Hematopoietic multipotent progenitor cell (in vitro differentiated cells): ENCODE results near the gene LHX3. TPM values are rescaled to one million over a fixed set of nuclear protein-coding genes. Genes with fewer than 3 reads are reported as not detected.
A peak's percentile ranks its signal among the peaks of the same experiment; 100 is the strongest.
"Not testable (repeated sequence)": the region's sequence is repeated elsewhere in the genome, so short reads cannot be mapped to it uniquely, and the experiment has no call there.

Source experiments
- DNase-seq, 3 donors: peaks; one replicate each; pipeline ENCODE4 v3.0.0-alpha.2; 2011 to 2015; ENCODE audit warnings: low read depth in 2 of 3, low spot score in 2 of 3
- total RNA-seq: library from RNA; depleted of rRNA; stranded (reverse); fragments of >200 nt; gene quantifications from one replicate; pipeline ENCODE4 v1.2.3, GENCODE V29; 2012

Gene LHX3
- total RNA-seq, 1 donor, result 0.27 TPM

DNA sequence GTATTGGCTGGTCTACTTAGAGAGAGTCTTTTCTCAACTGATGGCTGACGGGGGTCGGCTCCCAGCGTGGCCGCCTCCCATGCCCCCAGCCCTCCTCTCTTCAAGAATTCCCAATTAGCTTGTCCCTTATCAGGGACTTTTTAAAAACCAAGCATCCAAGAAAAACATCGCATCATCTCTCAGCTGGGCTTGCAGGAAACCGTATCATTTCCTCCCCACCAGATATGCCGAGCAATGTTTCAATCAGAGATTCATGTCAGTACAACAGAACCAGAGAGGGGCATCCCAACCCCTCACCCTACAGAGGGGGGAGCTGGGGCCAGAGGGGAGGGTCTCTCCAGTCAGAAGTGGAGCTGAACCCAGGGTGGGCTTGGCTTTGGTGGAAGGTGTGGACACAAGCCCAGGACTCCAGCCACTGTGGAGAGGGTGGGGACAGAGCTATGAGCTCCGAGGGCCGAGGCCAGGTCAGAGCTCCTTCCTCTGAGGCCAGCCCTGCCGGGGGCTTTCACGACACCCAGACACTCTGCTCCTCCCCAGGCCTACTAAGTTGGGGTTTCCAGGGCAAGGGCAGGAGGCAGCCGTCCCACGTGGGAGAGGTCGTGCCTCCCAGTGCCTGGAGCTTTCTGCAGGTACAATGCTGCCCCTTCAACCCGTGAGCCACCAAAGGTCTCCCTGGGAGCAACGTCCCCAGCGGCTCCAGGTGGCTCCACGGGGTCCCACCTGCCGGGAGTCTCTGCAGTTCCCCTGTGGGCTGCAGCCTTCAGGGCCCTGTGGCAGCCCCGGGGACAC, 47.3 kb downstream of the LHX3 start:
- no peak for DNase-seq

DNA sequence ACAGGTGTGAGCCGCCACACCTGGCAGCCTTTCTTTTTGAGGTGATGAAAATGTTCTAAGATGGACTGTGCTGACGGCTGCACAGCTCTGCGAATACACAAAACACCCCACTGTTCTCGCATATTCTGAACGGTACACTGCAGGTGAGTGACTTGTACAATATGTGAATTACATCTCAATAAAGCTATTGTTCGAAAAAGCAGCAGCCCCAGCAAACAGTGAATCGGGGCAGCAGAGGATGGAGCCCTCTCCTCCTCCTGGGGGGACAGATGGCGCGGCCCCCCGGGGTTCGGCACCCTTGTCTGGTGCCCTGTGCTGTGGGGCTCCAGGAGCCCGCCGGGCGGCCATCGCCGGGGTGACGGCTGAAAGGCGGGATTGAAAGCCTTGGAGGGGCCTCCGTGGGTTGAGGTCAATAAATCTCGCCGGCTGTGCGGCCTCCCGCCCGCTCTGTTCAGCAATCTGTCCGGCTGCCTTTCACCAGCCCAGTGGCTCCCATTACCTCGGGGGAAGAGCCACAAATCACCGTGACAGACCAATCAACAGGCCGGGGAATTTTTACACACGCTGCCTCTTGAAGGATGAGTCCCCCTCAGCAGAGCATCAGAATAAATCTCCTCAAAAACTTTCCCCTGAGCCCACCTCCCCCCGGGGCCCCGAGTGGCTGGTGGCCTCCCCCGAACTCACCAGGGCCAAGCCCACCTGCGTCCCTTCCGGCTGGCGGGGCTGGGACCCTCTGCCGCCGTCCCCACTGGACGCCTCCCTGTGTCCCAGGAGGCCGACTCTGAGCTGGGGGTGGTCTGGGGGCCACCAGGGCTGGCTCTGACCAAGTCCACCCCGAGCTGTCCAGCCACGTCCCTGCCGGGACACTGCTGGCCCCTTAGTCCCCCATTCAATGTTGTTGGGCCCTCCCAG, 48.5 kb downstream of the LHX3 start:
- DNase-seq, result no peak

DNA sequence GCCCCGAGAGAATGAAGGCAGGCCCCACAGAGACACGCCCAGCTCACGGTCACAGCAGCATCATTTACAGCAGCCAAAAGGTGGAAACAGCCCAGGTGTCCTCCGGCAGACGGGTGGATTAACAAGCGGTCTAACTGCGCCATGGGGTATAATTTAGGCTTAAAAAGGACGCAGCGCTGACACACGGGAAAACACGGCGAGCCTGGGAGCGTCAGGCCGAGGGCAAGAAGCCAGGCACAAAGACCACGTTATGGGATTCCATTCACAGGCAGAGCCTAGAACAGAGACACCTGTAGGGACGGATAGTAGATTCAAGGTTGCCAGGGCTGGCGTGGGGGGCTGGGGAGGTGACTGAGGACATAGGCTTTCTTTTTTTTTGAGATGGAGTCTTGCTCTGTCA, 49.4 kb downstream of the LHX3 start:
- DNase-seq, result no peak

DNA sequence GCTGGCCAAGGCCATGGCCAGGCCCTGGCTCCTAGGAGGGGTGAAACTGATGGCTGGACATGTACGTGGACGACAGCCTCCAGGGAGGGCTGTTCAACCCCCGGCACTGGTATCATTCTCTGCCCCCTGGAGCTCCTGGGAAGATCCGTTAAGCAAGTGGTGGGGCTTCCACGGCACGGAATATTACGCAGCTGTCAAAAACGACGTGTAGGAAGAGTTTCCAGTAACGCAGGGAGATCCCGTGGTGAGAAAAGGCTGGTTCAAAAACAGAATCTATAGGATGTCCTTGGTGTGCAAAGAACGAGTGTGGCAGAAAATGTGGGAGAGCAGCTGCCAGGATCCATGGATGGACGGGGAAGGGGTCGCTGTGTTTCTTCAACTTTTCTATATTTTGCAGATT, 50.0 kb downstream of the LHX3 start:
- no peak for DNase-seq

DNA sequence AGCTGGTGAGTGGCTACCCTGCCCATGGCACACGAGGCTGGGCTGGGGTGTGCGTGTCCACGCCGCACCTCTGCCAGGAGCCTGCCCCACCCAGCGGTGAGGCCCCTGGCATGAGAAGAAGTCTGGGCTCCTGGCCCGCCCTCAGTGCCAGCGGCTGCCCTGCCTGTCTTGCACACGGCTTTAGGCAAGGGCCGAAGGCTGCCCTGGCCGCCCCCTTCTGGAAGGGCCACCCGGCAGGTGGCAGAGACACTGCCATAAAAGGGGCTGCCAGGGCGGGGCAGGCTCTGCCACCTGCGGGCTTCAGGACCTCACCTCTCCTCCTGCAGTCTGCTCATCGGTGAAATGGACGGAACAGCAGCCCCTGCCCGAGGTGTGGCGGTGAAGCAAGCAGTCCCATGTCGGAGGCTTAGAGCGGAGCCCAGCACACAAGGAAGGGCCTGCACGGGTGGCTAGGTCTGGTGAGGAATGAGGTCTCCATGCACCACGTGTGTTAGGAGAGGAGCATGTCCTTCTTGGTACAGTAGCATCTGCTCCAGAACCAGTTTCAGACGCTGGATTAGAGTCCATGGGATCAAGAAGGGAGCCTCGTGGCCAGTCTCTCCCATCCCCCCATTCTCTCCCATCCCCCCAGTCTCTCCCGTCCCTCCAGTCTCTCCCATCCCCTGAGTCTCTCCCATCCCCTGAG, 51.4 kb downstream of the LHX3 start:
- no peak for DNase-seq

DNA sequence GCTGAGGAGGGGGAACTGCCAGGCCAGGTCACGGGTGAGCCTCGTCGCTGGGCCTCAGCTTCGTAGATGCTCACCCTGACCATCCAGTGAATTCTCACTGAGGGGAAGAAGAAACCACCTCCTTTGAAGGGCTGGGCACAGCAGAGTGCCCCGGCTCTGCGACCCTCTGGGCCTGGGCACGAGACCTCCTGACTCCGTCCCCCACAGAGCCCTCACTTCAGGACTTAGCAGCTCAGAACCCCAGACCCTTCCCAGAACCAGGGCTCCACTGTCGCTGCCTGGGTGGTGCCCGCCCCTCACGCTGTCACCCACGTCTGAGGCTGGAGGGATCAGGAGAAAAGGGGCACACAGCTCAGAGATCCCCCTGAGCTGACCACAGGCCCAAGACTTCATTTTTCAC, 52.0 kb downstream of the LHX3 start:
- DNase-seq, result no peak

DNA sequence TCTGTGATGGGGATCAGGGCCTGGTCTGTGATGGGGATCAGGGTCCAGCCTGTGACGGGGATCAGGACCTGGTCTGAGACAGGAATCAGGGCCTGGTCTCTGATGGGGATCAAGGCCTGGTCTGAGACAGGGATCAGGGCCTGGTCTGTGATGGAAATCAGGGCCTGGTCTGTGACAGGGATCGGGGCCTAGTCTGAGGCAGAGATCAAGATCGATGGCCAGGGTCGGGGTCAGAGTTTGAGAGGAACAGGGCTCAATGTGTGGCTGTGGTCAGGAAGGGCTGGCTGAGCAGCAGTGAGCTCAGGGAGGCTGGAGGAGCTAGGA, 52.4 kb downstream of the LHX3 start:
- DNase-seq, result no peak

DNA sequence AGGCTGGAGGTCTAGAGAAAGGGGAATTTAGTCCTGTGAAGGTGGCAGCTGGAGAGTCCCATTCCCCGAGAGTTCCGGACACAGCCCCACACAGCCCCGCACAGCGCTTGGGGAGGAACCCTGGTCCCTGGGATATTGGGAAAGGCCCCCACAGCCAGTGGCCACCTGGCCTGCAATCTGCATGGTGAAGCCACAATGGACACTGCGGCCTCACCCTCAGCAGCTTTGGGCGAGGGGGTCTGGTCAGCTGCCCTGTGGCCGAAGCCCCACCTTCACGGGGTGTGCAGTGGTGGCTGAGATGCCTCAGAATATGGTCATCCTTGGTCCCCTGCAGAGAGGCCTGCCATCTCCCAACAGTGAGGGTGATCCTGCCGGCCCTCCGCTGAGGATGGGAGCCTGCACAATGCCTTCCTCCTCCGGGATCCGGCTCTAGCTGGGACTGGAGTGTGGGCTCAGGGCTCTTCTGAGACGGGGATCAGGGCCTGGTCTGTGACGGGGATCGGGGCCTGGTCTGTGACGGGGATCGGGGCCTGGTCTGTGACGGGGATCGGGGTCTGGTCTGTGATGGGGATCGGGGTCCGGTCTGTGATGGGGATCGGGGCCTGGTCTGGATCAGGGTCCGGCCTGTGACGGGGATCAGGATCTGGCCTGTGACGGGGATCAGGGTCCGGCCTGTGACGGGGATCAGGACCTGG, 52.9 kb downstream of the LHX3 start:
- DNase-seq, result no peak

DNA sequence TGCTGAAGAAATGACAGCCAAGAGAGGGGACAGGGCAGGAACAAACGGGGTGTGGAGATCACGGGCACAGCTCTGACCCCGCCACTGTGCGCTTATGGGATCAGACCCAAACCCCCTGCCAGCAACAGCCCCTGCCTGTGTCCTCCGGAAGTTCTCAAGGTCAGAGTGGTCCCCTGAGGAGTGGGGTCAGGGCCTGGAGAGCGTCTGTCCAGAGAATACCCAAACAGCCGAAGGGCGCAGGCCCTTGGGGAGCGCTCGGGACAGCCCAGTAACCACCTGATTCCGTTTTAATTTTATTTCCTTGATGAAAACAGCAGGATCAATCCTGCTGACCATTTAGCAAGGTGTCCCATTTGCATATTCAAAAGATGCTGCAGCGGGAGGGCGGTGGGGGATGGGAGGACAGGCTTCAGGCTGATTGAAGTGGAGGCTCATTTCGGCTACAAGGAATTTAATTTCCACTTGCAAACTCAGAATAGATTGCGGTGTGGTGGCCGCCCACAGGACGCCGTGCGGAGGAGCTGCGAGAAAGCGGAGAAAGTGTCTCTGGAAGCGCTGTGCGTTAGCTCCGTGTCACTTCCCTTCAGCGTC, 53.6 kb downstream of the LHX3 start:
- DNase-seq, result no peak

DNA sequence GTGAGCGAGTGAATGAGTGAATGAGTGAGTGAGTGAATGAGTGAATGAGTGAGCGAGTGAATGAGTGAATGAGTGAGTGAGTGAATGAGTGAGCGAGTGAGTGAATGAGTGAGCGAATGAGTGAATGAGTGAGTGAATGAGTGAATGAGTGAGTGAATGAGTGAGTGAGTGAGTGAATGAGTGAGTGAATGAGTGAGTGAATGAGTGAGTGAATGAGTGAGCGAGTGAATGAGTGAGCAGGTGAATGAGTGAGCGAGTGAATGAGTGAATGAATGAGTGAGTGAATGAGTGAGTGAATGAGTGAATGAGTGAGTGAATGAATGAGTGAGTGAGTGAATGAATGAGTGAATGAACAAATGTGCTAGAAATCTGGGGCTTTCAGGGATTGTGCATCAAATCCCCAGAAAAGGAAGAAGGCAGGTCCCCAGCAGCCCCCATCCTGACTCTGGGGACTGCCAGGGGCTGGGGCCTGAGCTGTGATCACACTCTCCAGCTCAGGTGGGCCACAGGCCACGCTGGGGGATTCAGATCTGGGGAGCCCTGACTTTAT, 54.2 kb downstream of the LHX3 start:
- DNase-seq, result not testable (repeated sequence)

DNA sequence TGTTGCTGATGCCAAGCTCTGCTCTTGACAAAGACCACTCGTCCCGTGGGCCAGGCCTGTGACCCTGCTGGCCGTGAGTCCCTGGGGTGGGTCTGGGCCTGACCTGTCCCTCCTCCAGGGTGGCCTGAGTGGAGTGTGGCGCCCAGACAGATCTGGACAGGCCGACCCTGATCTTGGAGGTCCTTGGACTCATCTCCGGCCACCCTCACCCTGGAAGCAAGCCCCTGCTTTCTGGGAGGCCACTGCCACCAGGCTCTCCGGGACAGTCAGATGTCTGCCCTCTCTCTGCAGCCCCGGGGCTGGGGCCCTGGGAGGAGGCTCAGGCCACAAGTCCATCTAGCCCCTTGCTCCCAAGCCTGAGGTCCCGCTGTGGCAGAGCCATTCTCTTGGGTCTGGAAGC, 55.1 kb downstream of the LHX3 start:
- no peak for DNase-seq

DNA sequence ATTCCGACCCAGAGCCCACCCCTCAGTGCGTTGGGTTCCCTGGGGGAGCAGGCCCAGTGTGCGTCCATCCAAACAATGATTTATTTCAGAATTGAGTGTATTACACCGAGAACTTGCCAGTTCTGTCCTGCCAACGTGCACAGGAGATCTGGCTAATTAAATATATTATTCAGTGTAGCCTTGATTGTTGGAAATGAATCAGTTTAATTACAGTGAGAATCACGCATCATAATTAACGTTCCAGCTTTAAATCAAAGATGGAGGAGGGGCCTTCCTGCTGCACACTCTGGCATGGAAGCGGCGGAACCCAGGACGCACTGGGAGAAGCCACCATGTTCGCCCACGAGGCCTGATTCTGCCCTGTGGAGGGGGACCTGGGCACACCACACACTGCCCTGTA, 55.6 kb downstream of the LHX3 start:
- no peak for DNase-seq

DNA sequence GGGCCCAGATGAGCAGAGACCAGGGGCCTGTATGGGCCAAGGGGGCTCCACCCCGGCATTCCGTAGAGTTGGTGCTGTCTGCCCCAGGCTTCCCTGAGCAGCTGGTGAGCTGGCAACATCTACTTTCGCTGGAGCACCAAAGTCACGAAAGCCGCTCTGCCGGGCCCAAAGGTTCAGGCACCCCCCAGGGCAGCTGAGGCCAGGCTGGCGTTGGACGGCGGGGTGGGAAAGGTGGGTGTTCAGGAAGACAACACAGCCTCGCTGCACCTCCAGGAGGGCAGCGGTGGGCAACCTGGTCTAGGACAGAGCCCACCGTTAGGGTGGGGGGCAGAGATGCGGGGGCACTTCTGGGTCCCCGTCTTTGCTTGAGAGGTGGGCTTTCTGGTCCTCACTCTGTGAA, 56.2 kb downstream of the LHX3 start:
- DNase-seq, result no peak

DNA sequence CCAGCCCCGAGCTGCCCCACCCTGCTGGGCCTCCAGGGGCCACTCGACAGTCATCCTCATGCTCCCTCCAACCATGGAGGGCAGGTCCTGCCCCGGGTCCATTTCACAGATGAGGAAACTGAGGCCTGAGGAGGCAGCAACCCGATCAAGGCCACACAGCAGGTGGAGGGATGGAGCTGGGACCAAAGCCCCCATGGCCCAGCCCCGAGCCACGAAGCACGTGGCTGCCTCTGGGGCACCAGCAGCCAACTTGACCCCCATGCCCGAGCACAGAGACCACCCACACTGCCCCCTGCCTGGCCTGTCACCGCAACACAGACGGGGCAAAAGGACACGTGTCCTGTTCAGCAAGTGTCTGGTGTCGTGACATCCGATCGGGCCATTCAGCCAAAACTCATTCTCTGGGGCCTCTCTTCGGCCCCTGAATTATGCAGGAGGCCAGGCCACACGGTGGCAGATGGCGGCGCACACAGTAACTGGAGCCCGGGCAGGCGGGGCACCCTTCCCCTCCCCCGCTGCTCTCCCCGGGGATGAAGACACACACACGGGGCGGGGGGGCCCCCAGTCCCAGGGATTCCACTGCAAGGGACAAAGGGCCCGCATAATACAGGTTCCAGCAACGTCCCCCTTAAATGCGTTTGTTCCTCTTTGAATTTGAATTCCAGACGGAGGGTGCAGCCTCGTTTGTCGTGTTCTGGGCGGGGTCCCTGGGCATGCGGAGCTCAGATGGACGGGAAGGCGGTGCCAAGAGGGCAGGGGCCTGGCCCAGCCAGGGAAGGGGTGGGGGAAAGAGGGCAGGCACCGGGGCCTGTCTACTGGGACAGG, 56.8 kb downstream of the LHX3 start:
- peak in 1 of 3 donors; percentile 9 for DNase-seq

DNA sequence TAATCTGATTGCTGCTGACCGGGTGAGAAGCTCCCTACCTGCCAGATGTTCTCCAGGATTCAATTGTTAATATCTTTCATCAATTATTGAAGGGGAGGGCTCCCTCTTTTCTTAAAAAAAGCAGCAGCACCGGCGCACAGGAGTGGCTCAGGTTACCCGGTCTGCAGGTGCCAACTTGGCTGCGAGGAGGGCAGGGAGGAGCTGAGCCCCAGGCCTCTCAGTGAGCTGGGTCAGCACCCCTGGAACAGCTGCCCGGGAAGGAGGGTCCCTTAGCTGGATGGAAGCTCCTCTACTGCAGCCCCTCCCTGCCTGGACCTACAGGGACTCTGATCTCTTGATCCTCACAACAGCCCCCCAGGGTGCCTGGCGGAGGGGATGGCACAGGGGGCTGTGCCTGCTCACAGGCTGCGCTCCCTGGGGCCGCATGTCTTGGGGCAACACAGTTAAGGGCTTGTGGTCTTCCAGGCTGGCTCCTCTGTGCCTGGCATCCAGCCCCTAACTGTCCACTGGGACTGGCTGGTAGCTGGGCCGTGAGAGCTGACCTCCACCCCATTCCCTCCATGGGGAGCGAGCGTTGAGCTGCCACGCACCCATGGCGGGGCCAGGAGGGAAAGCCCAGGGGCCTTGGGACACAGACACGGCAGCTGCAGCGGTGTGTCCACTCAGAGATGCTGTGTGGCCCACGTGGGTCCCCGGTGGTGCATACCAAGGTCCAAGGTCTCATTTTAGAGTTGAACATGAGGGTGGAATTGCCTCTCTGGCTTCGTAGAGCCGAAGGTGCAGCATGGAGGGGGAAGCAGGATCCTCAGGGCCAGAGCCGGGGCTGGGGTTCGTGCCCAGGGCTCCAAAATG, 57.7 kb downstream of the LHX3 start:
- DNase-seq, result no peak
